Glutamatergic neuron (in vitro differentiated cells): Measurements from ENCODE around the gene RAB35. TPM values are rescaled to one million over a fixed set of nuclear protein-coding genes. Genes with fewer than 3 reads are reported as not detected.
A peak's percentile ranks its signal among the peaks of the same experiment; 100 is the strongest.
"Not testable (repeated sequence)": the region's sequence is repeated elsewhere in the genome, so short reads cannot be mapped to it uniquely, and the experiment has no call there.

Source experiments
- DNase-seq: peaks from one replicate; pipeline ENCODE4 v3.0.0; 2022
- H3K27ac Mint-ChIP-seq: one replicate; pipeline ENCODE4 v1.8.0; 2020; ENCODE audit warnings: mild to moderate bottlenecking, mixed read lengths, inconsistent platforms; ENCODE audit not compliant: unreplicated experiment
- H3K27me3 Mint-ChIP-seq: one replicate; pipeline ENCODE4 v1.8.0; 2020; ENCODE audit warnings: mild to moderate bottlenecking, moderate library complexity, mixed read lengths, inconsistent platforms; ENCODE audit not compliant: unreplicated experiment
- H3K36me3 Mint-ChIP-seq: one replicate; pipeline ENCODE4 v1.8.0; 2020; ENCODE audit warnings: mild to moderate bottlenecking, mixed read lengths, inconsistent platforms; ENCODE audit not compliant: unreplicated experiment
- H3K4me1 Mint-ChIP-seq: one replicate; pipeline ENCODE4 v1.8.0; 2020; ENCODE audit warnings: mild to moderate bottlenecking, low read depth, mixed read lengths, inconsistent platforms; ENCODE audit not compliant: unreplicated experiment
- H3K4me3 Mint-ChIP-seq: one replicate; pipeline ENCODE4 v1.8.0; 2020; ENCODE audit warnings: mild to moderate bottlenecking, mixed read lengths, inconsistent platforms; ENCODE audit not compliant: unreplicated experiment
- H3K9me3 Mint-ChIP-seq: one replicate; pipeline ENCODE4 v1.8.0; 2020; ENCODE audit warnings: mild to moderate bottlenecking, moderate library complexity, mixed read lengths, inconsistent platforms; ENCODE audit not compliant: unreplicated experiment
- microRNA-seq: library from miRNA; unstranded; fragments of <30 nt; microRNA quantifications from one replicate; pipeline ENCODE4, GENCODE V29; 2020; ENCODE audit not compliant: unreplicated experiment
- total RNA-seq: library from RNA; stranded (reverse); fragmentation: NEBNext Ultra II Directional; extraction: Animal tissue kit (Norgen Biotek cat#: 25700); gene quantifications from one replicate; pipeline ENCODE4 v1.2.1, GENCODE V29; 2021; ENCODE audit not compliant: unreplicated experiment
- TF ChIP-seq, protein P1 (sequence below): fragments of 200-600 bp; sonication (generic); IDR thresholded peaks from one replicate; pipeline ENCODE4 v1.5.0; 2021; ENCODE audit not compliant: partially characterized antibody, unreplicated experiment

RAB35 gene
- total RNA-seq, 1 donor from 2014 or later, result 57.2 TPM

DNA sequence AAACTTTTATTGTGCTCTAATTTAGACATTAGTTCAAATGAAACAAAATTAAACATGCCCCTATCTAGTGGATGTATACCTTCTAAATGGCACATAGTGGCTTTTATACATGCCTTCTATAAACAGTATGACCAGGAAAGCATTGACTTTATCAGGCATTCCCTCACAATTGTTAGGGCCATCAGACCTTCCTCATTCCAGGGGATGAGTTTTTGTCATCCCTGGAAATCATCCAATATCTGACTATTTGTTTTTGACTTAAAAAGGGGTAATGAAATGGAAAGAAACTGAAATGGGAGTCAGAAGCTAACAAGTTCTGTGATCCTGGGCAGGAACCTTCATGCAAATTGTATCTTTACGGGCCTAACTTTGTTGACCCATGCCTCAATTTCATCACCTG, 69.5 kb downstream of the RAB35 start:
- H3K27ac Mint-ChIP-seq, result no peak overlapping the region
- peaks cover 5% of the 10 kb centered on the region for H3K36me3 Mint-ChIP-seq
- TF ChIP-seq, protein P1, sequence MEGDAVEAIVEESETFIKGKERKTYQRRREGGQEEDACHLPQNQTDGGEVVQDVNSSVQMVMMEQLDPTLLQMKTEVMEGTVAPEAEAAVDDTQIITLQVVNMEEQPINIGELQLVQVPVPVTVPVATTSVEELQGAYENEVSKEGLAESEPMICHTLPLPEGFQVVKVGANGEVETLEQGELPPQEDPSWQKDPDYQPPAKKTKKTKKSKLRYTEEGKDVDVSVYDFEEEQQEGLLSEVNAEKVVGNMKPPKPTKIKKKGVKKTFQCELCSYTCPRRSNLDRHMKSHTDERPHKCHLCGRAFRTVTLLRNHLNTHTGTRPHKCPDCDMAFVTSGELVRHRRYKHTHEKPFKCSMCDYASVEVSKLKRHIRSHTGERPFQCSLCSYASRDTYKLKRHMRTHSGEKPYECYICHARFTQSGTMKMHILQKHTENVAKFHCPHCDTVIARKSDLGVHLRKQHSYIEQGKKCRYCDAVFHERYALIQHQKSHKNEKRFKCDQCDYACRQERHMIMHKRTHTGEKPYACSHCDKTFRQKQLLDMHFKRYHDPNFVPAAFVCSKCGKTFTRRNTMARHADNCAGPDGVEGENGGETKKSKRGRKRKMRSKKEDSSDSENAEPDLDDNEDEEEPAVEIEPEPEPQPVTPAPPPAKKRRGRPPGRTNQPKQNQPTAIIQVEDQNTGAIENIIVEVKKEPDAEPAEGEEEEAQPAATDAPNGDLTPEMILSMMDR, result no peak
- H3K4me1 Mint-ChIP-seq, result no peaks in the 10 kb centered on the region
- H3K27me3 Mint-ChIP-seq, result no peaks in the 10 kb centered on the region
- no peaks in the 10 kb centered on the region for H3K9me3 Mint-ChIP-seq
- H3K4me3 Mint-ChIP-seq, result no peak overlapping the region
- no peak for DNase-seq

DNA sequence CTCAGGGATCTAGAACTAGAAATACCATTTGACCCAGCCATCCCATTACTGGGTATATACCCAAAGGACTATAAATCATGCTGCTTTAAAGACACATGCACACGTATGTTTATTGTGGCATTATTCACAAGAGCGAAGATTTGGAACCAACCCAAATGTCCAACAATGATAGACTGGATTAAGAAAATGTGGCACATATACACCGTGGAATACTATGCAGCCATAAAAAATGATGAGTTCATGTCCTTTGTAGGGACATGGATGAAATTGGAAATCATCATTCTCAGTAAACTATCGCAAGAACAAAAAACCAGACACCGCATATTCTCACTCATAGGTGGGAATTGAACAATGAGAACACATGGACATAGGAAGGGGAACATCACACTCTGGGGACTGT, 71.2 kb downstream of the RAB35 start:
- H3K9me3 Mint-ChIP-seq, H3K36me3 Mint-ChIP-seq, H3K4me3 Mint-ChIP-seq, DNase-seq, H3K4me1 Mint-ChIP-seq, H3K27me3 Mint-ChIP-seq, H3K27ac Mint-ChIP-seq: not testable (repeated sequence)

Small RNA genes lying within 50 kb of the gene (microRNA-seq; reads per million reads assigned to microRNA genes)
- 10.2 reads per million, percentile 49 among the genes with 10 or more reads in this experiment for gene MIR4498

Other genes with a start within 250 kb of the RAB35 start
- 20.8 TPM for gene CIT, start 239.4 kb downstream of the RAB35 start, total RNA-seq
- 56.4 TPM for gene BICDL1, start 127.5 kb downstream of the RAB35 start, total RNA-seq
- 173 TPM for gene GCN1, start 78.0 kb upstream of the RAB35 start, total RNA-seq
- 1,238 TPM for gene RPLP0, start 84.4 kb upstream of the RAB35 start, total RNA-seq
- gene PXN, start 149.0 kb upstream of the RAB35 start, total RNA-seq, result 39.5 TPM
- gene RNU4-2, start 175.2 kb upstream of the RAB35 start, total RNA-seq, result 8,083 TPM
- gene RNU4-1, start 176.5 kb upstream of the RAB35 start, total RNA-seq, result 5,722 TPM
- 3.8 TPM for gene SIRT4, start 185.6 kb upstream of the RAB35 start, total RNA-seq
- gene PLA2G1B, start 211.0 kb upstream of the RAB35 start, total RNA-seq, result not detected